Measurements from ENCODE around the gene MYO5C.
"Not testable (repeated sequence)": the region's sequence is repeated elsewhere in the genome, so short reads cannot be mapped to it uniquely, and the experiment has no call there.

The MYO5C gene

GRCh38 chr15:52303093-52303772 is 7.6 kb upstream of the MYO5C start:
- DNase-seq, result no peak

- DNase-seq, result no peak
Observed at GRCh38 chr15:52301265-52301847, 5.8 kb upstream of the MYO5C start.

GRCh38 chr15:52294881-52295420 is 653 bp downstream of the MYO5C start:
- no peak for DNase-seq

GRCh38 chr15:52292780-52293392 is 2.7 kb downstream of the MYO5C start:
- no peak for DNase-seq

GRCh38 chr15:52291204-52291603 is 4.4 kb downstream of the MYO5C start:
- no peak for DNase-seq

- DNase-seq, result no peak
Observed at GRCh38 chr15:52290800-52291199, 4.8 kb downstream of the MYO5C start.

- DNase-seq, result peak; percentile 32
Observed at GRCh38 chr15:52290329-52290728, 5.3 kb downstream of the MYO5C start.

GRCh38 chr15:52289629-52290081 is 5.9 kb downstream of the MYO5C start:
- DNase-seq, result no peak

- DNase-seq, result no peak
Observed at GRCh38 chr15:52288986-52289385, 6.6 kb downstream of the MYO5C start.

- DNase-seq, result no peak
Observed at GRCh38 chr15:52288051-52288942, 7.3 kb downstream of the MYO5C start.

- no peak for DNase-seq
Observed at GRCh38 chr15:52287114-52287513, 8.5 kb downstream of the MYO5C start.

GRCh38 chr15:52285941-52286340 is 9.7 kb downstream of the MYO5C start:
- not testable (repeated sequence) for DNase-seq

- DNase-seq, result peak; percentile 43
Observed at GRCh38 chr15:52284164-52284563, 11.4 kb downstream of the MYO5C start.

- no peak for DNase-seq
Observed at GRCh38 chr15:52283281-52283680, 12.3 kb downstream of the MYO5C start.

GRCh38 chr15:52282418-52282817 is 13.2 kb downstream of the MYO5C start:
- no peak for DNase-seq

GRCh38 chr15:52281085-52282035 is 14.2 kb downstream of the MYO5C start:
- no peak for DNase-seq

GRCh38 chr15:52280326-52281084 is 15.1 kb downstream of the MYO5C start:
- DNase-seq, result no peak

- no peak for DNase-seq
Observed at GRCh38 chr15:52278636-52279367, 16.8 kb downstream of the MYO5C start.

- no peak for DNase-seq
Observed at GRCh38 chr15:52278135-52278534, 17.5 kb downstream of the MYO5C start.

- no peak for DNase-seq
Observed at GRCh38 chr15:52277575-52277974, 18.0 kb downstream of the MYO5C start.

All from activated CD4-positive, alpha-beta T cell treated with anti-CD3 and anti-CD28 coated beads, Interleukin-2, Interleukin-6, amounts not matched to agents 100 ng/mL and 50 ng/mL, durations not matched to agents 16 hours and 8 hours (primary cell).